ENCODE measurements around the gene FAP.

The FAP gene

GRCh38 chr2:162188451-162188850 lies 54.8 kb downstream of the FAP start:
- Mint-ChIP-seq H3K9me3 (no peaks in the 10 kb centered on the region), H3K36me3 (ENCODE audit: low read depth) (no peaks in the 10 kb centered on the region), H3K4me1 (ENCODE audit: low read depth) (no peaks in the 10 kb centered on the region), H3K27me3 (peaks cover 5% of the 10 kb centered on the region), H3K27ac (no peak overlapping the region), H3K4me3 (no peak overlapping the region)
- intact Hi-C loops (cut with micrococcal nuclease), result no loop called here

GRCh38 chr2:162185541-162186232 lies 57.6 kb downstream of the FAP start:
- Mint-ChIP-seq H3K36me3 (ENCODE audit: low read depth) (no peaks in the 10 kb centered on the region), H3K9me3 (no peaks in the 10 kb centered on the region), H3K27ac (no peak overlapping the region), H3K4me1 (ENCODE audit: low read depth) (no peaks in the 10 kb centered on the region), H3K4me3 (no peak overlapping the region), H3K27me3 (peaks cover 1% of the 10 kb centered on the region)
- intact Hi-C loops (cut with micrococcal nuclease), result no loop called here

GRCh38 chr2:162184821-162185450 lies 58.3 kb downstream of the FAP start:
- intact Hi-C loops (cut with micrococcal nuclease), result no loop called here
- H3K36me3 Mint-ChIP-seq (ENCODE audit: low read depth), result no peaks in the 10 kb centered on the region
- H3K27me3 Mint-ChIP-seq, result peaks cover 1% of the 10 kb centered on the region
- no peak overlapping the region for H3K27ac Mint-ChIP-seq
- H3K9me3 Mint-ChIP-seq, result no peaks in the 10 kb centered on the region
- no peaks in the 10 kb centered on the region for H3K4me1 Mint-ChIP-seq (ENCODE audit: low read depth)
- H3K4me3 Mint-ChIP-seq, result no peak overlapping the region

DNA sequence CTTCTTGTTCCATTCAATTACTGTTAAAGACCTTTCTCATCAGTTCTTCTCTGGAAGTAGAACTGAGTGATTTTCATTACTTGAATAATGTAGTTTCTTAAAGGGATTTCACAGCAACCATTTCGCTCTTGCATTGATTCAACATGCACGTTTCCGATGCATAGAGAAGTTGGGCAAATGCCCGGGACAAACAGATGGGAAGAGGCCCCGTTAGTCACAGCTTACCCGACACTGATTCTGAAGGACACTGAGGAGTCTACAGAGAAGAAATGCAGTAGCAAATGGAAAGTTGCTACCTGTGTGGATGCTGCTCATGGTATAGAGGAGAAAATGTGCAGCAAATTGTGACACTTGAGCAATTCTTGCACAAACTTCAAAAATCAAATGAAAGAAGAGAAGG lies 58.9 kb downstream of the FAP start:
- Mint-ChIP-seq H3K27me3 (peaks cover 1% of the 10 kb centered on the region), H3K36me3 (ENCODE audit: low read depth) (no peaks in the 10 kb centered on the region), H3K4me3 (no peak overlapping the region), H3K4me1 (ENCODE audit: low read depth) (no peaks in the 10 kb centered on the region), H3K9me3 (no peaks in the 10 kb centered on the region), H3K27ac (no peak overlapping the region)
- intact Hi-C loops (cut with micrococcal nuclease), result no loop called here

- H3K27ac Mint-ChIP-seq, result no peak overlapping the region
- H3K27me3 Mint-ChIP-seq, result peaks cover 1% of the 10 kb centered on the region
- intact Hi-C loops (cut with micrococcal nuclease), result no loop called here
- no peaks in the 10 kb centered on the region for H3K4me1 Mint-ChIP-seq (ENCODE audit: low read depth)
- no peaks in the 10 kb centered on the region for H3K9me3 Mint-ChIP-seq
- H3K4me3 Mint-ChIP-seq, result no peak overlapping the region
- no peaks in the 10 kb centered on the region for H3K36me3 Mint-ChIP-seq (ENCODE audit: low read depth)
Measured at GRCh38 chr2:162182395-162182794, 60.9 kb downstream of the FAP start.

- H3K9me3 Mint-ChIP-seq, result no peaks in the 10 kb centered on the region
- H3K27me3 Mint-ChIP-seq, result peaks cover 1% of the 10 kb centered on the region
- no peaks in the 10 kb centered on the region for H3K36me3 Mint-ChIP-seq (ENCODE audit: low read depth)
- no peak overlapping the region for H3K27ac Mint-ChIP-seq
- intact Hi-C loops (cut with micrococcal nuclease), result no loop called here
- no peaks in the 10 kb centered on the region for H3K4me1 Mint-ChIP-seq (ENCODE audit: low read depth)
- no peak overlapping the region for H3K4me3 Mint-ChIP-seq
Measured at GRCh38 chr2:162177301-162177700, 65.9 kb downstream of the FAP start.

DNA sequence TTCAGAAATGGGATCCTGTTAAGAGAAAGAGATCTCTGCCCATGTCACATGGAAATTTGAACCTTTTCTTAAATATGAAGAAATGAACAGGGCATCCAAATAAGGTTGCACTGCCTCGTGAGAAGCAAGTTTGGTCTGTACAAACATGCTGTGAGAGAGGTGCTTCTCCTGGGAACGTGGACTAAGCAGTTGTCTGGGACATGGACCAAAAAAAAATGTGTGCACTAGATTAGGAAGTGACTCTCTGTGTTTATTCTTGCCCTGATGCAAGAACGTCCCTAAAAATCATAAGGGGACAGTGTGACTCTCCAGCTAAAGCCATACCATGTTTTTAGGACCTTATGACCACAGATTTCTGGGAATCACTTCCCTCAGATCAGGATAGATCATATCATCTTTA lies 67.5 kb downstream of the FAP start:
- H3K4me3 Mint-ChIP-seq, result no peak overlapping the region

DNA sequence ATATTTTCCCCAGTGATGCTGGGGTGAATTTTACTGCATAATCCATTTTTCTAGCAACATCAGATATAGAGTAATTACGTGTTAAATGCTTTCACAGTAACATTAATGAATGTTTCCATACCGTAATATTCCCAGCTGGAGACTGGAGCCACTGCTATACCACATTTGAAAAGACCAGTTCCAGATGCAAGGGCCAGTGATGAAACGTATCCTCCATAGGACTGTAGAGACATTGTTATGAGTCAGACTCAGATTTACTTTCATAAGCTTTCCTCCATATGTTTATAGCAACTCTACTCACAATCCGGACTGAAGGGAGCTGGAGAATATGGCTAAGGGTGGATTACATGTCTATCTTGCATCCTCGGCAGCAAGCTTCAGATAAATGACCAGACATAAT lies 68.5 kb downstream of the FAP start:
- H3K4me3 Mint-ChIP-seq, result no peak overlapping the region
- no peaks in the 10 kb centered on the region for H3K4me1 Mint-ChIP-seq (ENCODE audit: low read depth)
- no peaks in the 10 kb centered on the region for H3K27me3 Mint-ChIP-seq
- H3K27ac Mint-ChIP-seq, result no peak overlapping the region
- H3K9me3 Mint-ChIP-seq, result no peaks in the 10 kb centered on the region
- no peaks in the 10 kb centered on the region for H3K36me3 Mint-ChIP-seq (ENCODE audit: low read depth)
- intact Hi-C loops (cut with micrococcal nuclease), result no loop called here

More for the DNA sequence above, 67.5 kb downstream of the FAP start:
- Mint-ChIP-seq H3K36me3 (ENCODE audit: low read depth) (no peaks in the 10 kb centered on the region), H3K27ac (no peak overlapping the region), H3K4me1 (ENCODE audit: low read depth) (no peaks in the 10 kb centered on the region), H3K27me3 (no peaks in the 10 kb centered on the region), H3K9me3 (no peaks in the 10 kb centered on the region)
- intact Hi-C loops (cut with micrococcal nuclease), result no loop called here

GRCh38 chr2:162172802-162173370 lies 70.4 kb downstream of the FAP start:
- no peaks in the 10 kb centered on the region for H3K27me3 Mint-ChIP-seq
- H3K36me3 Mint-ChIP-seq (ENCODE audit: low read depth), result no peaks in the 10 kb centered on the region

DNA sequence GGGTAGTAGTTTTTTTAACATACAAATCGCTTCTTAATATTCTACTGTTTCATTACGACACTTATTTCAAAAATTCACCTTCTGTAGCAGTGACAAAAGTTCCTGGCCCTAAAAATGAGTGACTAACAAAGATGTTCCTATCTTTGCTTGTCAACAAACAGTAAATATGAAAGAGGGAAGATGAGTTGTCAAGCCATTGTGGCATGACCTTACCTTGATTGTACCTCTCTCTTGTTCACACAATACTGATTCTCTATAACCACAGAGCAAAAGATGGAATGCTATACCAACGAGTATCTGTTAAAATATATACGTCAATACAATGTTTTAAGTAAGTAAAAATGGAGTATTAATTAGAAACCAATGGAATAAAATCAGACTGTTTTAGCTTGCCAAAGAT lies 76.5 kb downstream of the FAP start:
- Mint-ChIP-seq H3K9me3 (no peaks in the 10 kb centered on the region), H3K27ac (no peak overlapping the region), H3K36me3 (ENCODE audit: low read depth) (no peaks in the 10 kb centered on the region), H3K4me3 (no peak overlapping the region), H3K27me3 (no peaks in the 10 kb centered on the region), H3K4me1 (ENCODE audit: low read depth) (no peaks in the 10 kb centered on the region)
- intact Hi-C loops (cut with micrococcal nuclease), result no loop called here

More at GRCh38 chr2:162172802-162173370, 70.4 kb downstream of the FAP start:
- H3K4me3 Mint-ChIP-seq, result no peak overlapping the region
- no peaks in the 10 kb centered on the region for H3K9me3 Mint-ChIP-seq
- H3K4me1 Mint-ChIP-seq (ENCODE audit: low read depth), result no peaks in the 10 kb centered on the region
- no peak overlapping the region for H3K27ac Mint-ChIP-seq
- intact Hi-C loops (cut with micrococcal nuclease), result no loop called here

DNA sequence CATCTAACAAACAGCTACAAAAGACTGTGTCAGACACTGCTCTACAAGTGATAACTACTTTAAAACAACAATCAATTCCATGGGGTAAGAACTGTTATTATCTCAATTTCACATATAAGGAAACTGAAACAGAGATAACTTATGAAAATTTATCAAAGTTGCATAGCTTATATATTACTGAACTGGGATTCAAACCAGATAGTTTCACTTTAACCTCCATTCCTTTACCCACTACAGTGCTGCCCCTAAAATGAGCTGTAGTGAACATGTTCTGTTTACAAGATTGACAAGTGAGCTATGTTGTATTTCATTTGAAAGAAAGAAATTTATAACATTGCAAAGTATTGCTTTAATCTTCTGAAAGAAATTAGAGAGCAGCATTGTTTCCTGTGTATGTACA lies 77.1 kb downstream of the FAP start:
- Mint-ChIP-seq H3K27me3 (no peaks in the 10 kb centered on the region), H3K27ac (no peak overlapping the region), H3K9me3 (no peaks in the 10 kb centered on the region), H3K4me1 (ENCODE audit: low read depth) (no peaks in the 10 kb centered on the region), H3K4me3 (no peak overlapping the region), H3K36me3 (ENCODE audit: low read depth) (no peaks in the 10 kb centered on the region)
- intact Hi-C loops (cut with micrococcal nuclease), result no loop called here

DNA sequence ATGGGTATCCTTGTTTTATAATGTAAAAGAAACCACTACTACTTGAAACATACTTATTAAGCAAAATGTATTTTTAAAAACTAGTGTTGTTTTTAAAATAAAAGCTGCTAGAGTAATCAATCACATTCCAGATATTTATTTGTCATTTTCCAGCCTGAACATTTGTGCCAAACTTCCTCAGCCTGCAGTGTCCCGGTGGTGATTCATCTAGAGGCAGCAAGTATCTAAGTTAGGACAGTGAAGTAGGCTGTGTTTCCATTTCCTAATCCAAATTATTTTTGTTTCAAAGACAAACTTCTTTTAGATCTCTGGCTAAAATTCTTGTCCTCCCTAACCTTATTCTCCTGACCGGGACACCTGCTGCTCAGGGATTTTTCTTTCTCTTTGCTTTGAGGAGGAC lies 78.4 kb downstream of the FAP start:
- Mint-ChIP-seq H3K4me1 (ENCODE audit: low read depth) (no peaks in the 10 kb centered on the region), H3K36me3 (ENCODE audit: low read depth) (no peaks in the 10 kb centered on the region), H3K9me3 (no peaks in the 10 kb centered on the region), H3K27me3 (peaks cover 2% of the 10 kb centered on the region), H3K27ac (no peak overlapping the region), H3K4me3 (no peak overlapping the region)
- intact Hi-C loops (cut with micrococcal nuclease), result no loop called here

DNA sequence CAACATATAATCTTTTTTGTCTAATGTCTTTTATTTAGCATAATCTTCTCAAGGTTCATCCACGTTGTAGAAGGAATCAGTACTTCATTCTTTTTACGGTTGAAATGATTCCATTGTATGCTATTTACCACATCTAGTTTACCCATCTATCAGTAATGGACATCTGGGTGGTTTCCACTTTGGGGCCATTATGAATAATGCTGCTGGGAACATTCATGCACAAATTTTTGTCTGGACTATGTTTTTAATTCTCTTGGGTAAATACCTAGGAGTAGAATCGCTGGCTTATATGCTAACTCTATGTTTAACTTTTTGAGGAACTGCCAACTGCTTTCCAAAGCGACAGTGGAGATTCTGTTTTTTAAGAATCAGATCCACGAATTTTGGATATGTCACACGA lies 83.8 kb downstream of the FAP start:
- H3K9me3 Mint-ChIP-seq, result no peaks in the 10 kb centered on the region
- no peaks in the 10 kb centered on the region for H3K36me3 Mint-ChIP-seq (ENCODE audit: low read depth)
- no peak overlapping the region for H3K27ac Mint-ChIP-seq
- no peak overlapping the region for H3K4me3 Mint-ChIP-seq
- intact Hi-C loops (cut with micrococcal nuclease), result no loop called here
- H3K4me1 Mint-ChIP-seq (ENCODE audit: low read depth), result no peaks in the 10 kb centered on the region
- H3K27me3 Mint-ChIP-seq, result peaks cover 2% of the 10 kb centered on the region

DNA sequence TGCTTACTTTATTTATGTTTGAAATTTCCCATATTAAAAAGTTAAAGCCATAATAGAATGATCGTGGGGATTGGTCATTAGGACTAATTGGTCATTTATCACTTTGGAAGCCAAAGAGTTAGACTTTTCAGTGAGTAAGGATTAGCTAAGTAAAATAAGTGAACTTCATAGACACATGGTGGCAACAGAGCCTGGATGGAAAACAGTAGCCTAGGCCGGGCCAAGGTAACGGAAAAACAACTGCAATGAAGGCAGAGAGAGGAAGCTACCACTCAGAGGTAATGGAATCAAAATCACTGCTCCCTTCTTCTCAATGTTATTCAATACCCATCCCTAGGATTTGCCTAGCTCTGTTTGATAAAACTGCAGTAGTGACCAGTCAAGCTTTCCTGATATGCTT lies 87.1 kb downstream of the FAP start:
- Mint-ChIP-seq H3K36me3 (ENCODE audit: low read depth) (no peaks in the 10 kb centered on the region), H3K27me3 (peaks cover 10% of the 10 kb centered on the region), H3K4me3 (no peak overlapping the region), H3K27ac (no peak overlapping the region), H3K9me3 (no peaks in the 10 kb centered on the region), H3K4me1 (ENCODE audit: low read depth) (peaks cover 6% of the 10 kb centered on the region)
- intact Hi-C loops (cut with micrococcal nuclease), result no loop called here

- intact Hi-C loops (cut with micrococcal nuclease), result no loop called here
- Mint-ChIP-seq H3K36me3 (ENCODE audit: low read depth) (no peaks in the 10 kb centered on the region), H3K4me3 (no peak overlapping the region), H3K9me3 (no peaks in the 10 kb centered on the region), H3K27me3 (peaks cover 7% of the 10 kb centered on the region), H3K27ac (no peak overlapping the region), H3K4me1 (ENCODE audit: low read depth) (peaks cover 6% of the 10 kb centered on the region)
Measured at GRCh38 chr2:162155093-162155492, 88.2 kb downstream of the FAP start.

Data from dendritic cell treated with granulocyte-macrophage colony-stimulating factor and Interleukin-4, amounts not matched to agents 40 ng/mL and 50 ng/mL, for 4 days (primary cell).